Endothelial cell of umbilical vein (primary cell): ENCODE measurements around the gene POLR3B. TPM values are rescaled to one million over a fixed set of nuclear protein-coding genes. Genes with fewer than 3 reads are reported as not detected.

Experiments used
- BruUV-seq: library from RNA; stranded (reverse); fragments of 400-500 nt; replicated peaks from 2 replicates; lab custom pipeline; 2021; lab: Mats Ljungman, UMichigan
- CTCF ChIA-PET: fragments of 300-600, 350-600 bp; sonication (Branson Sonifier 250); formaldehyde crosslinking; loops from one replicate; lab custom pipeline; 2021; ENCODE audit warnings: antibody characterized with exemption, inconsistent platforms; lab: Charles Lee
- POLR2A ChIA-PET: fragments of 300-600, 350-600 bp; sonication (Branson Sonifier 250); formaldehyde crosslinking; loops from one replicate; lab custom pipeline; 2021; ENCODE audit warnings: antibody characterized with exemption, inconsistent platforms; lab: Charles Lee
- DNase-seq: peaks from one replicate; pipeline ENCODE4 v3.0.0-alpha.2; 2011; ENCODE audit warnings: low read depth, low spot score
- FAIRE-seq: peaks from 2 replicates; lab custom pipeline; 2011; peaks lifted over from hg19 to GRCh38; lab: Jason Lieb, UNC
- H2AFZ ChIP-seq: 2 replicates; pipeline ENCODE4 v1.6.0; 2012; ENCODE audit warnings: low read depth, low read length, control low read depth, inconsistent platforms
- H3K27ac ChIP-seq: 2 replicates; pipeline ENCODE4 v1.5.1; 2011; ENCODE audit warnings: low read depth, mild to moderate bottlenecking, control low read depth, low read length, moderate library complexity; ENCODE audit not compliant: insufficient read depth
- H3K27me3 ChIP-seq, 2 experiments: 2 replicates each; pipeline versions ENCODE4 v1.6.0 to v1.6.1; 2011; ENCODE audit warnings: low read length in 2 of 2, mixed read lengths in 1 of 2; ENCODE audit not compliant: control insufficient read depth in 2 of 2, insufficient read depth in 2 of 2
- H3K36me3 ChIP-seq, 2 experiments: 2 replicates in 1 of 2; 3 replicates in 1 of 2; pipeline ENCODE4 v1.5.1; 2011; ENCODE audit warnings: low read length in 2 of 2, mild to moderate bottlenecking in 1 of 2, moderate library complexity in 1 of 2; ENCODE audit not compliant: control insufficient read depth in 2 of 2, insufficient read depth in 2 of 2; ENCODE audit errors: extremely low read depth in 1 of 2
- H3K4me1 ChIP-seq: 3 replicates; pipeline ENCODE4 v1.5.1; 2011; ENCODE audit warnings: mild to moderate bottlenecking, low read length; ENCODE audit not compliant: control insufficient read depth, insufficient read depth; ENCODE audit errors: extremely low read depth
- H3K4me2 ChIP-seq: 2 replicates; pipeline ENCODE4 v1.6.1; 2011; ENCODE audit warnings: low read length, control low read depth, mixed read lengths; ENCODE audit not compliant: insufficient read depth
- H3K4me3 ChIP-seq, 3 experiments: fragments of 200-600 bp in 1 of 3; sonication (generic), shearing (Covaris generic) in 1 of 3; replicated peaks in 1 of 3; 2 replicates each; pipeline ENCODE4 v1.5.1; 2011 to 2016; ENCODE audit warnings: control low read depth in 3 of 3, low read length in 3 of 3, mild to moderate bottlenecking in 2 of 3, inconsistent platforms in 1 of 3, low read depth in 1 of 3, moderate library complexity in 1 of 3; ENCODE audit not compliant: insufficient read depth in 1 of 3
- H3K79me2 ChIP-seq: 2 replicates; pipeline ENCODE4 v1.6.0; 2012; ENCODE audit warnings: low read length, inconsistent platforms; ENCODE audit not compliant: control insufficient read depth, insufficient read depth
- H3K9ac ChIP-seq: replicated peaks from 2 replicates; pipeline ENCODE3; 2011; ENCODE audit warnings: low read length, control low read depth; ENCODE audit not compliant: insufficient read depth; ENCODE audit errors: extremely low read depth
- H3K9me1 ChIP-seq: replicated peaks from 3 replicates; pipeline ENCODE4 v1.6.0; 2011; ENCODE audit warnings: mild to moderate bottlenecking, low read length; ENCODE audit not compliant: control insufficient read depth, insufficient read depth; ENCODE audit errors: extremely low read depth
- H3K9me3 ChIP-seq: replicated peaks from 2 replicates; pipeline ENCODE4 v1.5.1; 2012; ENCODE audit warnings: low read length, inconsistent platforms; ENCODE audit not compliant: control insufficient read depth, insufficient read depth
- H4K20me1 ChIP-seq: replicated peaks from 2 replicates; pipeline ENCODE3; 2011; ENCODE audit warnings: mild to moderate bottlenecking, low read length; ENCODE audit not compliant: control insufficient read depth, insufficient read depth; ENCODE audit errors: extremely low read depth
- EZH2 ChIP-seq: IDR thresholded peaks from 2 replicates; pipeline ENCODE4 v1.6.1; 2012; ENCODE audit warnings: borderline replicate concordance, low read depth, mild to moderate bottlenecking, moderate library complexity, low read length, inconsistent platforms; ENCODE audit not compliant: severe bottlenecking
- FOS ChIP-seq: IDR thresholded peaks from 2 replicates; pipeline ENCODE4 v1.6.1; 2011; ENCODE audit warnings: mild to moderate bottlenecking, low read length, moderate library complexity, borderline replicate concordance; ENCODE audit not compliant: insufficient read depth
- GATA2 ChIP-seq: IDR thresholded peaks from 2 replicates; pipeline ENCODE4 v1.7.0; 2011; ENCODE audit warnings: low read depth, mild to moderate bottlenecking, moderate library complexity, mixed read lengths, low read length; ENCODE audit not compliant: insufficient read length, insufficient read depth
- JUN ChIP-seq: IDR thresholded peaks from 2 replicates; pipeline ENCODE4 v1.6.1; 2011; ENCODE audit warnings: borderline replicate concordance, low read depth; ENCODE audit not compliant: insufficient read length, insufficient read depth
- MAX ChIP-seq: IDR thresholded peaks from 2 replicates; pipeline ENCODE4 v1.6.1; 2011; ENCODE audit not compliant: insufficient read depth, insufficient read length
- MYC ChIP-seq: IDR thresholded peaks from one replicate; pipeline ENCODE4 v1.6.1; 2011; ENCODE audit warnings: mild to moderate bottlenecking, low read depth, low read length
- POLR2A ChIP-seq: IDR thresholded peaks from 2 replicates; pipeline ENCODE4 v1.6.1; 2012; ENCODE audit warnings: low read depth, mild to moderate bottlenecking, control low read depth, low read length
- POLR2AphosphoS5 ChIP-seq: IDR thresholded peaks from 2 replicates; pipeline ENCODE4 v1.6.1; 2012; ENCODE audit warnings: low read depth, mild to moderate bottlenecking, control low read depth, low read length, moderate library complexity; ENCODE audit not compliant: insufficient read depth
- dilution Hi-C: fragments of 300-500 bp; cut with MboI; formaldehyde crosslinking; loops from one replicate; pipeline ENCODE4 v1.15.0; 2019; ENCODE audit warnings: low sequenced_read_pairs; ENCODE audit not compliant: extremely low pct_ligation_motif_present
- intact Hi-C: fragments of 100-400 bp; cut with micrococcal nuclease; formaldehyde crosslinking; loops from one replicate; pipeline ENCODE4 v1.10.0; 2022
- polyA plus RNA-seq, 4 experiments: library from polyadenylated mRNA; depleted of rRNA in 3 of 4; stranded (reverse) in 3 of 4; unstranded in 1 of 4; fragments of >200 nt; gene quantifications; 2 replicates each; pipeline versions ENCODE4 v1.2.1 to v1.2.3, GENCODE V29; 2011 to 2012; ENCODE audit warnings: missing spikeins in 1 of 4
- total RNA-seq: library from RNA; stranded (reverse); gene quantifications from 2 replicates; pipeline ENCODE4 v1.2.3, GENCODE V29; 2021
- TF ChIP-seq, protein P1 (sequence below), 2 donors: IDR thresholded peaks; 1 replicate in 1 of 2; 2 replicates in 1 of 2; pipeline ENCODE4 v1.5.1; 2011; ENCODE audit warnings: low read length in 2 of 2, mild to moderate bottlenecking in 2 of 2, moderate library complexity in 2 of 2, control low read depth in 1 of 2, inconsistent platforms in 1 of 2, low read depth in 1 of 2; ENCODE audit not compliant: insufficient read depth in 1 of 2; ENCODE audit errors: extremely low read depth in 1 of 2

The POLR3B gene
- total and polyA plus RNA-seq, 2 donors (not counting 3 experiments of a cell fraction or from before 2014, with no cell fraction given), result 6.0 to 12.3 TPM

- Histone ChIP-seq H3K9me3 (no peaks in the 10 kb centered on the region), H3K27ac (no peak overlapping the region), H3K36me3 (no peaks in the 10 kb centered on the region), H3K9ac (no peak overlapping the region), H3K4me2 (no peak overlapping the region), H3K4me1 (peaks cover 12% of the 10 kb centered on the region), H2AFZ (no peak overlapping the region), H3K4me3 (no peak overlapping the region), H3K9me1 (no peaks in the 10 kb centered on the region), H3K27me3 (no peaks in the 10 kb centered on the region), H3K79me2 (peaks cover 25% of the 10 kb centered on the region), H4K20me1 (no peaks in the 10 kb centered on the region)
- no peak for DNase-seq
- TF ChIP-seq POLR2AphosphoS5 (no peak), EZH2 (no peak), POLR2A (no peak), GATA2 (no peak), FOS (no peak), MYC (no peak), MAX (no peak), JUN (no peak)
- TF ChIP-seq, protein P1, sequence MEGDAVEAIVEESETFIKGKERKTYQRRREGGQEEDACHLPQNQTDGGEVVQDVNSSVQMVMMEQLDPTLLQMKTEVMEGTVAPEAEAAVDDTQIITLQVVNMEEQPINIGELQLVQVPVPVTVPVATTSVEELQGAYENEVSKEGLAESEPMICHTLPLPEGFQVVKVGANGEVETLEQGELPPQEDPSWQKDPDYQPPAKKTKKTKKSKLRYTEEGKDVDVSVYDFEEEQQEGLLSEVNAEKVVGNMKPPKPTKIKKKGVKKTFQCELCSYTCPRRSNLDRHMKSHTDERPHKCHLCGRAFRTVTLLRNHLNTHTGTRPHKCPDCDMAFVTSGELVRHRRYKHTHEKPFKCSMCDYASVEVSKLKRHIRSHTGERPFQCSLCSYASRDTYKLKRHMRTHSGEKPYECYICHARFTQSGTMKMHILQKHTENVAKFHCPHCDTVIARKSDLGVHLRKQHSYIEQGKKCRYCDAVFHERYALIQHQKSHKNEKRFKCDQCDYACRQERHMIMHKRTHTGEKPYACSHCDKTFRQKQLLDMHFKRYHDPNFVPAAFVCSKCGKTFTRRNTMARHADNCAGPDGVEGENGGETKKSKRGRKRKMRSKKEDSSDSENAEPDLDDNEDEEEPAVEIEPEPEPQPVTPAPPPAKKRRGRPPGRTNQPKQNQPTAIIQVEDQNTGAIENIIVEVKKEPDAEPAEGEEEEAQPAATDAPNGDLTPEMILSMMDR (IDR thresholded peaks at IDR 0.05; ENCODE audit: extremely low read depth in 1 of 2, insufficient read depth in 1 of 2, low read depth in 1 of 2, low read length in 2 of 2), result no peak
- CTCF ChIA-PET, result no interaction called here
- intact Hi-C loops (loop anchor here (5.0 kb wide), 2 partner anchors 412 to 732 kb away; partner anchors contain the start of genes CRY1 and RIC8B), dilution Hi-C loops (no loop called here)
- FAIRE-seq, result no peak
- no TSS peak for BruUV-seq
- POLR2A ChIA-PET, result no interaction called here
These were observed 2.3 kb downstream of the POLR3B start for GRCh38 chr12:106359646-106360399.
